22Rv1 (cell line): Measurements from ENCODE around the gene CDKN1C.

Source experiments
- CTCF ChIP-seq: fragments of 450-650 bp; IDR thresholded peaks from 2 replicates; pipeline ENCODE4 v1.5.1; 2017; ENCODE audit warnings: mild to moderate bottlenecking
- ZFX ChIP-seq: fragments of 450-650 bp; IDR thresholded peaks from 2 replicates; pipeline ENCODE4 v1.6.1; 2017; ENCODE audit warnings: antibody characterized with exemption, borderline replicate concordance

DNA sequence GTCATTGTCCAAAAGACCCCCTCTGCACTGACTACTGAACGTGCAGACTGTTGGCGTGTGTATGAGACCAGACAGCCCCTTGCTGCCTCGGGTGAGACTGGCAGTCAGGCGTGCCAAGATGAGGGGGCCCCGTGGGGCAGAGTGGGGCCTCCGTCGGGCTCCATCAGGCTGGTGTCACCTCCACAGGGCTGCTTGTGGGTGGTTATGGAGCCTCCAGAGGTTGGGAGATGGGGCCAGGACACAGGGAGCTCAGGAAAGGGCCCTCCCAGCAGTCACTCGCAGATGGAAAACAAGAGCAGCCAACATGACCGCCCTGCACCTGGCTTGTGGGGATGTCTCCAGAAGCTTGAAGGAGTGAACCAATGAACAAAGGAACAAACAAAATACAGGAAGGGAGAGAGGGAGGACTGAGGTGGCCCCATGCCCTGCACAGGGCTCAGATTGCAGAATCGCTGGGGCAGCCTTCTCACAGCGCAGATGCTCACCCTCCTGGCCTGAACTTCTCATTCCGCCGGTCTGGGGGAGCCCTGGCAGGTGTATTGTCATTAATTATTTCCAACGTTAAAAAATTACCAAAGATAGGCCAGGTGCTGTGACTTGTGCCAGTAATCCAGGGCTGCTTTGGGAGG is 49.1 kb upstream of the CDKN1C start:
- TF ChIP-seq CTCF = no peak
- TF ChIP-seq ZFX = no peak
